CD14-positive monocyte (primary cell): ENCODE data around the gene IFNA7. TPM values are rescaled to one million over a fixed set of nuclear protein-coding genes. Genes with fewer than 3 reads are reported as not detected.

Source experiments
- DNase-seq, 3 donors: peaks; one replicate each; pipeline ENCODE4 v3.0.0-alpha.2; 2011 to 2022
- H2AFZ ChIP-seq: 2 replicates; pipeline ENCODE4 v1.6.0; 2012; ENCODE audit warnings: mild to moderate bottlenecking, low read depth, low read length, inconsistent platforms; ENCODE audit not compliant: insufficient read depth, poor library complexity, severe bottlenecking
- H3K27ac ChIP-seq, 2 donors: 1 replicate in 1 of 2; 2 replicates in 1 of 2; pipeline ENCODE4 v1.5.1; 2012 to 2013; ENCODE audit warnings: low read length in 2 of 2, control low read depth in 1 of 2, inconsistent platforms in 1 of 2, low read depth in 1 of 2, mild to moderate bottlenecking in 1 of 2
- H3K27me3 ChIP-seq, 2 donors: one replicate each; pipeline versions ENCODE4 v1.6.0 to v1.6.1; 2011 to 2013; ENCODE audit warnings: low read length in 2 of 2; ENCODE audit not compliant: control insufficient read depth in 2 of 2, insufficient read depth in 2 of 2
- H3K36me3 ChIP-seq, 2 donors: replicated peaks in 1 of 2; 1 replicate in 1 of 2; 2 replicates in 1 of 2; pipeline versions ENCODE4 v1.5.1 to v1.6.1; 2012 to 2013; ENCODE audit warnings: low read length in 2 of 2, control low read depth in 1 of 2, inconsistent platforms in 1 of 2, mild to moderate bottlenecking in 1 of 2; ENCODE audit not compliant: insufficient read depth in 2 of 2, control insufficient read depth in 1 of 2
- H3K4me1 ChIP-seq, 2 donors: 1 replicate in 1 of 2; 2 replicates in 1 of 2; pipeline versions ENCODE4 v1.5.1 to v1.6.1; 2012 to 2013; ENCODE audit warnings: low read length in 2 of 2, control low read depth in 1 of 2, inconsistent platforms in 1 of 2, mild to moderate bottlenecking in 1 of 2, moderate library complexity in 1 of 2; ENCODE audit not compliant: insufficient read depth in 2 of 2, control insufficient read depth in 1 of 2
- H3K4me2 ChIP-seq: replicated peaks from 2 replicates; pipeline ENCODE3; 2012; ENCODE audit warnings: low read length, moderate library complexity, mild to moderate bottlenecking; ENCODE audit not compliant: poor library complexity, severe bottlenecking; ENCODE audit errors: extremely low read depth
- H3K4me3 ChIP-seq, 3 experiments: fragments of 200-600 bp in 1 of 3; sonication (generic) in 1 of 3; replicated peaks in 1 of 3; 1 replicate in 2 of 3; 2 replicates in 1 of 3; pipeline ENCODE4 v1.5.1; 2011 to 2013; ENCODE audit warnings: low read length in 3 of 3, mild to moderate bottlenecking in 3 of 3, control low read depth in 2 of 3, low read depth in 2 of 3, inconsistent platforms in 1 of 3, moderate library complexity in 1 of 3
- H3K79me2 ChIP-seq: 2 replicates; pipeline ENCODE4 v1.6.0; 2012; ENCODE audit warnings: mild to moderate bottlenecking, control low read depth, inconsistent platforms, low read length, moderate library complexity; ENCODE audit not compliant: insufficient read depth
- H3K9ac ChIP-seq: 2 replicates; pipeline ENCODE4 v1.6.0; 2017; ENCODE audit warnings: low read length, mild to moderate bottlenecking; ENCODE audit not compliant: insufficient read depth, poor library complexity, severe bottlenecking
- H3K9me3 ChIP-seq, 2 donors: replicated peaks in 1 of 2; 1 replicate in 1 of 2; 2 replicates in 1 of 2; pipeline versions ENCODE4 v1.5.1 to v1.6.1; 2012 to 2013; ENCODE audit warnings: low read length in 2 of 2, control low read depth in 1 of 2; ENCODE audit not compliant: control insufficient read depth in 1 of 2, insufficient read depth in 1 of 2
- H4K20me1 ChIP-seq: 2 replicates; pipeline ENCODE4 v1.6.0; 2012; ENCODE audit warnings: mild to moderate bottlenecking, low read length, control low read depth, moderate library complexity; ENCODE audit not compliant: insufficient read depth
- H3K27ac Mint-ChIP-seq, 7 donors: one replicate each; pipeline ENCODE4 v1.8.0; 2020; ENCODE audit warnings: mild to moderate bottlenecking in 7 of 7, mixed read lengths in 7 of 7, moderate library complexity in 6 of 7, inconsistent platforms in 2 of 7
- H3K27me3 Mint-ChIP-seq, 3 donors: one replicate each; pipeline ENCODE4 v1.8.0; 2021 to 2022; ENCODE audit warnings: low read depth in 3 of 3, mild to moderate bottlenecking in 3 of 3, mixed read lengths in 3 of 3, moderate library complexity in 3 of 3, inconsistent platforms in 1 of 3
- H3K36me3 Mint-ChIP-seq, 2 donors: one replicate each; pipeline ENCODE4 v1.8.0; 2020; ENCODE audit warnings: mixed read lengths in 2 of 2, inconsistent platforms in 1 of 2, mild to moderate bottlenecking in 1 of 2
- H3K4me1 Mint-ChIP-seq: one replicate; pipeline ENCODE4 v1.8.0; 2020; ENCODE audit warnings: mild to moderate bottlenecking, mixed read lengths
- H3K4me3 Mint-ChIP-seq, 2 donors: one replicate each; pipeline ENCODE4 v1.8.0; 2020; ENCODE audit warnings: mild to moderate bottlenecking in 2 of 2, mixed read lengths in 2 of 2, moderate library complexity in 1 of 2
- H3K9me3 Mint-ChIP-seq, 7 donors: one replicate each; pipeline ENCODE4 v1.8.0; 2020 to 2022; ENCODE audit warnings: mixed read lengths in 7 of 7, mild to moderate bottlenecking in 6 of 7, moderate library complexity in 6 of 7, inconsistent platforms in 2 of 7
- WGBS: methylation state at CpG from one replicate; pipeline ENCODE4 v1.1.5; 2013; ENCODE audit warnings: missing lambda C conversion rate; ENCODE audit not compliant: insufficient coverage; 5-methylcytosine and 5-hydroxymethylcytosine counted together
- intact Hi-C, 2 donors: fragments of 100-400 bp; cut with micrococcal nuclease; formaldehyde crosslinking; loops; one replicate each; pipeline versions ENCODE4 v1.15.0 to v1.15.1; 2023
- polyA plus RNA-seq, 3 donors: library from polyadenylated mRNA; depleted of rRNA in 1 of 3; unstranded in 2 of 3; stranded (reverse) in 1 of 3; fragments of 300-500 nt in 2 of 3; fragments of >200 nt in 1 of 3; fragmentation: Illumina TruSeq in 2 of 3; gene quantifications; 1 replicate in 2 of 3; 2 replicates in 1 of 3; pipeline ENCODE4 v1.2.3, GENCODE V29; 2012 to 2021
- TF ChIP-seq, protein P1 (sequence below): fragments of 200-600 bp; IDR thresholded peaks from one replicate; pipeline ENCODE4 v1.8.0; 2022; ENCODE audit warnings: antibody characterized with exemption, mild to moderate bottlenecking

Gene IFNA7
- polyA plus RNA-seq, 3 donors = not detected

GRCh38 chr9:21155501-21155900, 46.5 kb downstream of the IFNA7 start:
- Mint-ChIP-seq H3K36me3 (no peaks in the 10 kb centered on the region), H3K27me3 (peaks cover 0 to 1% (median 0%) of the 10 kb centered on the region in 3 donors), H3K9me3 (peaks cover 0 to 3% (median 0%) of the 10 kb centered on the region in 7 donors), H3K4me3 (no peak overlapping the region), H3K4me1 (peaks cover 29% of the 10 kb centered on the region), H3K27ac (no peak overlapping the region)
- Histone ChIP-seq H3K27ac (no peak overlapping the region), H3K4me1 (peaks cover 23 to 37% of the 10 kb centered on the region in 2 donors), H3K9me3 (no peaks in the 10 kb centered on the region), H2AFZ (peak overlapping the region; percentile 6), H3K4me3 (no peak overlapping the region), H3K27me3 (no peaks in the 10 kb centered on the region), H3K9ac (no peak overlapping the region), H3K4me2 (no peak overlapping the region), H4K20me1 (no peaks in the 10 kb centered on the region), H3K79me2 (no peaks in the 10 kb centered on the region), H3K36me3 (no peaks in the 10 kb centered on the region)
- no peak for DNase-seq
- TF ChIP-seq, protein P1, sequence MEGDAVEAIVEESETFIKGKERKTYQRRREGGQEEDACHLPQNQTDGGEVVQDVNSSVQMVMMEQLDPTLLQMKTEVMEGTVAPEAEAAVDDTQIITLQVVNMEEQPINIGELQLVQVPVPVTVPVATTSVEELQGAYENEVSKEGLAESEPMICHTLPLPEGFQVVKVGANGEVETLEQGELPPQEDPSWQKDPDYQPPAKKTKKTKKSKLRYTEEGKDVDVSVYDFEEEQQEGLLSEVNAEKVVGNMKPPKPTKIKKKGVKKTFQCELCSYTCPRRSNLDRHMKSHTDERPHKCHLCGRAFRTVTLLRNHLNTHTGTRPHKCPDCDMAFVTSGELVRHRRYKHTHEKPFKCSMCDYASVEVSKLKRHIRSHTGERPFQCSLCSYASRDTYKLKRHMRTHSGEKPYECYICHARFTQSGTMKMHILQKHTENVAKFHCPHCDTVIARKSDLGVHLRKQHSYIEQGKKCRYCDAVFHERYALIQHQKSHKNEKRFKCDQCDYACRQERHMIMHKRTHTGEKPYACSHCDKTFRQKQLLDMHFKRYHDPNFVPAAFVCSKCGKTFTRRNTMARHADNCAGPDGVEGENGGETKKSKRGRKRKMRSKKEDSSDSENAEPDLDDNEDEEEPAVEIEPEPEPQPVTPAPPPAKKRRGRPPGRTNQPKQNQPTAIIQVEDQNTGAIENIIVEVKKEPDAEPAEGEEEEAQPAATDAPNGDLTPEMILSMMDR = no peak
- WGBS = no CpG with 5 or more reads among the region's 2 CpGs
- intact Hi-C loops = no loop called here

- H3K4me1 Mint-ChIP-seq = peaks cover 22% of the 10 kb centered on the region
- Histone ChIP-seq H3K9ac (peak overlapping the region; percentile 23), H3K36me3 (no peaks in the 10 kb centered on the region), H4K20me1 (no peaks in the 10 kb centered on the region), H3K9me3 (peaks cover 0 to 4% of the 10 kb centered on the region in 2 donors), H3K27ac (peak overlapping the region; percentile 33 to 71), H3K4me3 (peak overlapping the region in 2 of 3 experiments; percentile 27 to 67), H3K79me2 (no peaks in the 10 kb centered on the region), H3K27me3 (no peaks in the 10 kb centered on the region), H2AFZ (peak overlapping the region; percentile 76), H3K4me2 (peak overlapping the region; percentile 83), H3K4me1 (peaks cover 18 to 25% of the 10 kb centered on the region in 2 donors)
- no CpG with 5 or more reads among the region's 3 CpGs for WGBS
- H3K27ac Mint-ChIP-seq = peak overlapping the region in 6 of 7 donors; percentile 53 to 82 (median 66)
- no peaks in the 10 kb centered on the region for H3K36me3 Mint-ChIP-seq
- H3K4me3 Mint-ChIP-seq = peak overlapping the region; percentile 17 to 56
- peaks cover 0 to 7% (median 4%) of the 10 kb centered on the region in 7 donors for H3K9me3 Mint-ChIP-seq
- peak in 2 of 3 donors; percentile 18 to 21 for DNase-seq
- intact Hi-C loops = no loop called here
- H3K27me3 Mint-ChIP-seq = peaks cover 0 to 1% (median 0%) of the 10 kb centered on the region in 3 donors
- TF ChIP-seq, protein P1 = peak; percentile 16
These were observed 47.9 kb downstream of the IFNA7 start for GRCh38 chr9:21154018-21154608.
